ENCODE results near the gene PCP4L1. TPM values are rescaled to one million over a fixed set of nuclear protein-coding genes. Genes with fewer than 3 reads are reported as not detected.

Gene PCP4L1
- total RNA-seq = 1 to 10 TPM; 1.0 to 8.1 (median 5.0) TPM

DNA sequence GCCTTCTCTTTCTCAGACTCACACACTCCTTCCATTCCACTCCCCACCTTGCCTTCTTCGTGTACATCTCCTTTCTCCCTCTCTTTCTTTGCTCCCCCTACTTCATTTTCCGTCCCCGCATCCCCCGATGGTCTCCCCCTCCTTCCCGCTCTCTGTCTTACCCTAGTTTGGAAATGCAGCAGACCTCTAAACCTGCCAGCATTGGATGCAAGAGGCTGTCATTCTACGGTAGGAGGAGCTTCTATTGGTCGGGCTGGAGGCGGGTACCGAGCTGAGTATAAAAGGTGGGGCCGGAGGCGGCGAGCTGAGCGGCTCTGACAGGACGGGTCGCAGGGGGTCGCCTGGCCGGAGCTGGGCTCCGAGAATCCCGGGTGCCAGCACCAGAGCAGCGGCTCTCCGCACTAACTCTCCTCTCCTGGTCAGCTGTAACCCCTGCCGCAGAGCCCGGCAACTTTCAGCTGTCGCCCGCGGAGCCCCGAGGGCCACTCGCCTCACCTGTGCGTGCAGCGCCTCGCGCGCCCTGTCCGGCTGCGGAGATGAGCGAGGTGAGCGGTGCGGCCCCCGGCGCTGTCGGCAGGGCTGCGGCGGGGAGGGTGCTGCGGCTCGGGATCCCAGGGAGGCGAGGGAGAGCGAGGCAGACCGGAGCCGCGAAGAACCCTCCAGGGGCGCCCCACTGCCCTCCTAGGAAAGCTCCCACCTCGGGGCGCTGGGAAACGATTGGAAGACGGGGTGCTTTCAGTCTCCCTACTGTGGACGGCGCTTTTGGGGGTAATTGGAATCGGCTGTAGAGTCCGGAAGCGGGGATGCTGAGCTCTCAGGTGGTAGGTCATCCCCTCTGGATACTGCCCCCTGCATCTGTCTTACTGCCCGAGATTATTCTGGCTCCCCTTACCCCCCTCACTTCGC lies at the start of gene PCP4L1:
Gene PCP4L1, plus strand, starts transcription at position 307 of the 906 bp plus-strand sequence. Its CDS starts 230 bp downstream, at position 537.
- TF ChIP-seq, protein P1, sequence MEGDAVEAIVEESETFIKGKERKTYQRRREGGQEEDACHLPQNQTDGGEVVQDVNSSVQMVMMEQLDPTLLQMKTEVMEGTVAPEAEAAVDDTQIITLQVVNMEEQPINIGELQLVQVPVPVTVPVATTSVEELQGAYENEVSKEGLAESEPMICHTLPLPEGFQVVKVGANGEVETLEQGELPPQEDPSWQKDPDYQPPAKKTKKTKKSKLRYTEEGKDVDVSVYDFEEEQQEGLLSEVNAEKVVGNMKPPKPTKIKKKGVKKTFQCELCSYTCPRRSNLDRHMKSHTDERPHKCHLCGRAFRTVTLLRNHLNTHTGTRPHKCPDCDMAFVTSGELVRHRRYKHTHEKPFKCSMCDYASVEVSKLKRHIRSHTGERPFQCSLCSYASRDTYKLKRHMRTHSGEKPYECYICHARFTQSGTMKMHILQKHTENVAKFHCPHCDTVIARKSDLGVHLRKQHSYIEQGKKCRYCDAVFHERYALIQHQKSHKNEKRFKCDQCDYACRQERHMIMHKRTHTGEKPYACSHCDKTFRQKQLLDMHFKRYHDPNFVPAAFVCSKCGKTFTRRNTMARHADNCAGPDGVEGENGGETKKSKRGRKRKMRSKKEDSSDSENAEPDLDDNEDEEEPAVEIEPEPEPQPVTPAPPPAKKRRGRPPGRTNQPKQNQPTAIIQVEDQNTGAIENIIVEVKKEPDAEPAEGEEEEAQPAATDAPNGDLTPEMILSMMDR (IDR thresholded peaks at IDR 0.05) = no peak
- TF ChIP-seq POLR2AphosphoS5 (IDR thresholded peaks at IDR 0.05) = peak in 1 of 2 donors; percentile 17
- TF ChIP-seq EP300 (IDR thresholded peaks at IDR 0.05) = no peak
- peak in 2 of 4 donors; percentile 28 to 59 for TF ChIP-seq POLR2A (IDR thresholded peaks at IDR 0.05)
- H3K4me1 ChIP-seq = peaks cover 5 to 19% (median 9%) of the 10 kb centered on the region in 4 donors
- DNase-seq (peak; percentile 72 to 89), ATAC-seq (ENCODE audit: low FRiP score in 2 of 2) (peak; percentile 81 to 82)
- no peak within 1 kb of the TSS for H3K27ac ChIP-seq
- WGBS, 2 donors = 3 to 4% methylated on average over 29 to 53 of the region's 62 CpGs
- peaks cover 0 to 13% (median 3%) of the 10 kb centered on the region in 4 donors for H3K27me3 ChIP-seq
- H3K36me3 ChIP-seq = no peaks in the 10 kb centered on the region
- H3K4me3 ChIP-seq = peak within 1 kb of the TSS in 3 of 4 donors; percentile 44 to 59 (median 44)
- peaks cover 0 to 12% (median 9%) of the 10 kb centered on the region in 4 donors for H3K9me3 ChIP-seq

DNA sequence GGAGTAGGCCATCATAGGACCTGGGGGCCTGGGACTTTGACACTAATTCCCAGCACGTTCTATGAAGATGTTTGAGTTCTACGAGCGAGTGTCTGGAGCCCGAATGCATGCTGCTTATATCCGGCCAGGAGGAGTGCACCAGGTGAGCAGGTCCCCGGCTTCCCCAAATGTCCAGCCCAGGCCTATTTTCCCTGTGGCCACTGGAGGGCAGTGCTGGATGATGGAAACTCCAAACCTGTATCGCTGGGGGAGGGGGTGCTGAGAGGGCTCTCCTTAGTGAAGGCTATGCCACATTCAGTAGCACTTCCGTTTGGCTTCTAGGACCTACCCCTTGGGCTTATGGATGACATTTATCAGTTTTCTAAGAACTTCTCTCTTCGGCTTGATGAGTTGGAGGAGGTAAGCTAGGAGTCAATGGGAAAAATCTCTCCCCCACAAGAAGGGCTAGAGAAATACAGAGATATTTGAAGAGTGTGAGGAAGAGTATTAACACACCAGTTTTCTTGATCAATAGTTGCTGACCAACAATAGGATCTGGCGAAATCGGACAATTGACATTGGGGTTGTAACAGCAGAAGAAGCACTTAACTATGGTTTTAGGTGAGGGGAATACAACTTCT lies 48.6 kb upstream of the PCP4L1 start:
- Histone ChIP-seq H3K4me1 (peaks cover 25 to 39% (median 29%) of the 10 kb centered on the region in 4 donors), H3K27me3 (no peaks in the 10 kb centered on the region), H3K36me3 (peaks cover 49 to 90% (median 81%) of the 10 kb centered on the region in 4 donors), H3K27ac (peak overlapping the region in 2 of 4 donors; percentile 76 to 83), H3K9me3 (no peaks in the 10 kb centered on the region), H3K4me3 (no peak overlapping the region)
- ATAC-seq (ENCODE audit: low FRiP score in 2 of 2) (peak; percentile 89), DNase-seq (peak in 1 of 2 donors; percentile 87)
- 38% methylated on average over 11 of the region's 11 CpGs for WGBS, 2 donors
- TF ChIP-seq POLR2AphosphoS5 (IDR thresholded peaks at IDR 0.05) (peak in 1 of 2 donors; percentile 45), POLR2A (IDR thresholded peaks at IDR 0.05) (no peak), EP300 (IDR thresholded peaks at IDR 0.05) (no peak)
- TF ChIP-seq, protein P1 (IDR thresholded peaks at IDR 0.05) = peak; percentile 82 to 96 (median 90)

DNA sequence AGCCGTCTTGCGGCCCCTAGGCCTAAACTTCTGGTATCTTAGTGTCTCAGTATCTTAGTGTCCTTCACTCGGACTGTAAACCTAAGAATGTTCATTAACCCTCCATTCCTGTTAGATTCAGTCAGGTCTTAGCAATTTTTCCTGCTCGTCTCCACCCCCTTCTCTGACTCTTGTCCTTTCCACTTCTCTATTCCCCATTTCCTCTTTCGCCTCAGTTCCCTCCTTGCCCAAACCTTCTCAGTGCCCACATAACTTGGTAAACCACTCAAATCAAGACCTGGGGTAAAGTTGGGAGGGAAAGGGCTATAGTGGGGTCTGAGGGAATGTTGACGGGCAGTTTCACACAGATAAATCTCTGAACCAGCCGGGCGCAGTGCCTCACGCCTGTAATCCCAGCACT lies 44.2 kb upstream of the PCP4L1 start:
- no peak for DNase-seq
- peak in 1 of 2 donors; percentile 52 for ATAC-seq (ENCODE audit: low FRiP score in 2 of 2)
- H3K9me3 ChIP-seq = no peaks in the 10 kb centered on the region
- H3K27ac ChIP-seq = peak overlapping the region; percentile 88 to 95 (median 92)
- peak in 1 of 2 donors; percentile 11 for TF ChIP-seq POLR2AphosphoS5 (IDR thresholded peaks at IDR 0.05)
- TF ChIP-seq EP300 (IDR thresholded peaks at IDR 0.05) = no peak
- no peak for TF ChIP-seq POLR2A (IDR thresholded peaks at IDR 0.05)
- TF ChIP-seq, protein P1 (IDR thresholded peaks at IDR 0.05) = no peak
- 79 to 83% methylated on average over 9 of the region's 9 CpGs for WGBS, 2 donors
- peaks cover 5 to 21% (median 12%) of the 10 kb centered on the region in 4 donors for H3K4me1 ChIP-seq
- H3K36me3 ChIP-seq = peaks cover 38 to 60% (median 52%) of the 10 kb centered on the region in 4 donors
- H3K27me3 ChIP-seq = no peaks in the 10 kb centered on the region
- H3K4me3 ChIP-seq = peak overlapping the region in 2 of 4 donors; percentile 41 to 50

DNA sequence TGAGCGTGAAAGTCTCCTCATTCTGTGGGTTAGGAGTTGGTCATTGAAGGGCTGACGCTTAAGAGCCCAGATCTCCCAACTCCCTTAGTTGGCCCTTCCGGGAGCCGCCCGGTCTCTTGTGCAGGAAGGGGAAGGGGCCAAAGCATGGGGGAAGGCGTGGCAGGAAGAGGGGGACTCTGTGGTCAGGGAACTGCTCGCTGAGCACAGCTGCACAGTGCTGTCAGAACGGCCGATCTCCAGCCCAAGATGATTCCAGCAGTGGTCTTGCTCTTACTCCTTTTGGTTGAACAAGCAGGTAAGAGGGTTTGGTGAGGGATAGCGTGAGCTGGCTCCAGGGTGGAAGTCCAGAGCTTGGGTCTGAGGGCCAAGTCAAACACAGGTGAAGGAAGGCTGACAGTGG lies 43.5 kb upstream of the PCP4L1 start, which contains the start of gene FCER1G:
Gene FCER1G, plus strand, starts transcription at position 220 of the 400 bp plus-strand sequence. Its CDS starts 27 bp downstream, at position 247.
- 65 to 67% methylated on average over 10 of the region's 10 CpGs for whole genome bisulfite sequencing, 2 donors
- TF ChIP-seq EP300 (IDR thresholded peaks at IDR 0.05) = no peak
- TF ChIP-seq, protein P1 (IDR thresholded peaks at IDR 0.05) = no peak
- peak; percentile 61 to 70 for TF ChIP-seq POLR2AphosphoS5 (IDR thresholded peaks at IDR 0.05)
- TF ChIP-seq POLR2A (IDR thresholded peaks at IDR 0.05) = peak in 2 of 4 donors; percentile 61 to 92
- H3K4me3 ChIP-seq = peak within 1 kb of the TSS in 3 of 4 donors; percentile 34 to 50 (median 41)
- ATAC-seq (ENCODE audit: low FRiP score in 2 of 2) (peak; percentile 60 to 77), DNase-seq (peak in 1 of 2 donors; percentile 77)
- peaks cover 5 to 14% (median 7%) of the 10 kb centered on the region in 4 donors for H3K4me1 ChIP-seq
- peak within 1 kb of the TSS; percentile 88 to 95 (median 92) for H3K27ac ChIP-seq
- H3K9me3 ChIP-seq = no peaks in the 10 kb centered on the region
- no peaks in the 10 kb centered on the region for H3K27me3 ChIP-seq
- peaks cover 36 to 53% (median 46%) of the 10 kb centered on the region in 4 donors for H3K36me3 ChIP-seq
